Small intestine (tissue), 7 donors: Measurements from ENCODE around the gene TRIB2. TPM values are rescaled to one million over a fixed set of nuclear protein-coding genes. Genes with fewer than 3 reads are reported as not detected.

Experiments
- DNase-seq, 2 donors: peaks; one replicate each; pipeline versions ENCODE4 v3.0.0 to v3.0.0-alpha.2; 2013
- FAIRE-seq: peaks from 2 replicates; lab custom pipeline; 2012; peaks lifted over from hg19 to GRCh38; lab: Jason Lieb, UNC
- H3K27ac ChIP-seq, 3 donors: one replicate each; pipeline ENCODE4 v1.5.1; 2013; ENCODE audit warnings: low read length in 2 of 3, mild to moderate bottlenecking in 2 of 3, control low read depth in 1 of 3, inconsistent platforms in 1 of 3, low read depth in 1 of 3, moderate library complexity in 1 of 3
- H3K27me3 ChIP-seq, 3 donors: one replicate each; pipeline ENCODE4 v1.6.1; 2013; ENCODE audit warnings: low read length in 3 of 3, inconsistent platforms in 1 of 3; ENCODE audit not compliant: control insufficient read depth in 3 of 3, insufficient read depth in 3 of 3
- H3K36me3 ChIP-seq, 3 donors: one replicate each; pipeline ENCODE4 v1.6.1; 2013; ENCODE audit warnings: low read length in 3 of 3, inconsistent platforms in 1 of 3, low read depth in 1 of 3, mild to moderate bottlenecking in 1 of 3, moderate library complexity in 1 of 3; ENCODE audit not compliant: control insufficient read depth in 3 of 3, insufficient read depth in 2 of 3
- H3K4me1 ChIP-seq, 3 donors: one replicate each; pipeline ENCODE4 v1.6.1; 2013; ENCODE audit warnings: low read length in 2 of 3, inconsistent platforms in 1 of 3, low read depth in 1 of 3, mild to moderate bottlenecking in 1 of 3, moderate library complexity in 1 of 3; ENCODE audit not compliant: control insufficient read depth in 3 of 3, insufficient read depth in 2 of 3
- H3K4me3 ChIP-seq, 3 donors: one replicate each; pipeline ENCODE4 v1.5.1; 2013; ENCODE audit warnings: low read length in 3 of 3, control low read depth in 1 of 3, inconsistent platforms in 1 of 3, low read depth in 1 of 3, mild to moderate bottlenecking in 1 of 3, moderate library complexity in 1 of 3
- H3K9me3 ChIP-seq, 2 donors: one replicate each; pipeline ENCODE4 v1.6.1; 2013; ENCODE audit warnings: low read depth in 1 of 2, low read length in 1 of 2; ENCODE audit not compliant: control insufficient read depth in 2 of 2, insufficient read depth in 1 of 2
- WGBS, 3 donors: extraction: QIAGEN DNeasy Blood & Tissue Kit; methylation state at CpG; one replicate each; pipeline ENCODE4 v1.1.7; 2013; 5-methylcytosine and 5-hydroxymethylcytosine counted together
- polyA plus RNA-seq, 4 donors: library from polyadenylated mRNA; stranded (reverse) in 3 of 4; unstranded in 1 of 4; fragments of 200-250 nt in 3 of 4; fragments of 120-200 nt in 1 of 4; gene quantifications; one replicate each; pipeline versions ENCODE4 v1.2.1 to v1.2.3, GENCODE V29; 2013
- donor health status: healthy with polysubstance abuse.
- donor health status: control.
- donor health status: control.
- donor health status: Bipolar disorder and iron deficiency.
- donor health status: healthy.

The TRIB2 gene
- polyA plus RNA-seq, 4 donors: 7.3 to 20.1 (median 13.7) TPM

DNA sequence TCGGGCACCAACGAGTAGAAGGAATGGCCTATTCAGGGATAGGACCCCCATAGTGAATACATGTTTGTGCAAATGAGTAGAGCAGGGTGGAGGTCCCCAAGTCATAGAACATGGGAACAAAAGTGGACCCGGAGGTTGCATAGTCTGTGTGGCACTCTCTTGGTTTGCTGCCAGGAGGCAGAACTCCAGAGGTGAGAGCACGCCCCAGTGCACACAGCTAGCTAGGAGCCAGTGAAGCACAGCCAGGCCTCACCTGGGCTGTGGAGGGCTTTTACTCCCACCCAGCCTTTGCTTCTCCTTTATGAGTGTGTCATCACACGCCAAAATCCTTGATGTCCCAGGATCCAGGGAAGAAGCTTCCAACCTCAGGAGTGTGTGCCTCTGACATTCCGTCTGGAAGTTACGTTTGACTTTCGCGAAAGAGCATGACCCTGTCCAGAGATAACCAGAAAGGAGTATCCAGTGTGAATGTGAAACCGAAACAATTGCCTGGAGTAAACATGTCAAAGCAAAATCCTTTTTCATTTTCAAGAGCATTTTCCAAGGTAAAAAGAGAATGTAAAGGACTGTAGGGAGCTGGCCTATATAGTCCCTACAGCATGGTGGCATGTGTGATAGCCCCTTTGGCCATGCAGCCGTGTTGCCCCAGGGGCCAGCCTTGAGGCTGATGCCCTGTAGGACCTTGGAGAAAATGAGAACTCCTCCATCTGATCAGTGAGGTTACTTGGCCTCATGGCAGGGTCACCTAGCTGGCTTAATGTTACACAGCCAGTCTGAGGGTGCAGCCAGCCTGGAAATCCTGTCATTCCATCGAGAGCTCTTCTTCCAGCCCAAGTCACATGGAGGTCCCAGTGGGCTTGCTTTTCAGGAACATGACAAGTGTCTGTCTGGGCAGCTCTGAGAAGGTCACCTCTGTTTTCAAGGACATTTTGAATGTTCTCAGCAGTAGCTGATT, 8.8 kb downstream of the TRIB2 start:
- FAIRE-seq (no peak), DNase-seq (peak in 1 of 2 donors; percentile 62)
- WGBS, 3 donors: 60 to 69% (median 66%) methylated on average over 12 of the region's 12 CpGs
- Histone ChIP-seq H3K27ac (peak overlapping the region in 2 of 3 donors; percentile 14 to 43), H3K4me3 (no peak overlapping the region), H3K36me3 (peaks cover 0 to 26% (median 2%) of the 10 kb centered on the region in 3 donors), H3K9me3 (no peaks in the 10 kb centered on the region), H3K4me1 (peaks cover 0 to 13% (median 4%) of the 10 kb centered on the region in 3 donors), H3K27me3 (no peaks in the 10 kb centered on the region)

DNA sequence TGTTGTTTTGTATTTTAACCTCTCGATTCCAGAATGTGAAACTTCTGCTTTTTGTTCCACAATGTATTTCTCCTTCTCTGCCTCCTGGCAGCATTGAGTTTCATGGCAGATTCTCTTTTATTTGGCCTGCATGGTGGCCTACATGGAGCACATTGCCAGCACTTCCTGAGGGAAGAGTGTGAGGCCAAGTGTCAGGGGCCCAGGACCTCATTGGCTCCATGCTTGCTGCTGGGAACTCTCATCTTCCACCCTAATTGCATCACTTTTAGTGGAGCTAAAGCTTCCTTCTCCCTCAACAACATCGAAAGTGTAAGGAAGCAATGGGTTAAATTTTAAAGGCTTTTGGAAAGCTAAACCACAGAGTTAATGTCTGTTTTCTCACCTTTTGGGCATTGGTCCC, 9.5 kb downstream of the TRIB2 start:
- peaks cover 0 to 26% (median 2%) of the 10 kb centered on the region in 3 donors for H3K36me3 ChIP-seq
- WGBS, 3 donors: 74 to 92% (median 85%) methylated on average over 2 of the region's 2 CpGs
- no peak for DNase-seq
- H3K9me3 ChIP-seq: no peaks in the 10 kb centered on the region
- no peaks in the 10 kb centered on the region for H3K27me3 ChIP-seq
- H3K4me1 ChIP-seq: peaks cover 0 to 10% (median 4%) of the 10 kb centered on the region in 3 donors
- no peak overlapping the region for H3K4me3 ChIP-seq
- H3K27ac ChIP-seq: no peak overlapping the region
- FAIRE-seq: no peak

DNA sequence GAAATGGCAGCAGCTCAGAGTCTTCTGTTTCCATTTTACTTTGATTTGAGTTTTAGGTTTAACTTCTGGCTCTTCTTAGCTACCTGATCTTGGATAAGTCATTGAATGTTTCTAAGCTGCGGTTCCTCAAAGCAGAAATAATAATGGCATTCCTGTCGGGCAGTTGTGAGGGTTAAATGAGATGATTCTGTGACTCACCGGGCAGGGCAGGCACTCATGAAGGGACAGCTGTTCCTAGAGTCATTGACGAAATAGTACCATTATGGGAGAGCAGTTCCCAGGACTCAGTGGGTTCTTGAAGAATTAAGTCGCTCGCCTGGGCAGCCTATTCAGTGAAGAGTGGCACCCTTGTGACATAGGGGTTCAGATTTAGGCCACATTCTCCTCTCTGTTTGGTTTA, 10.3 kb downstream of the TRIB2 start:
- WGBS, 3 donors: 75 to 82% (median 78%) methylated on average over 6 of the region's 6 CpGs
- no peaks in the 10 kb centered on the region for H3K9me3 ChIP-seq
- H3K27me3 ChIP-seq: no peaks in the 10 kb centered on the region
- H3K27ac ChIP-seq: no peak overlapping the region
- DNase-seq (no peak), FAIRE-seq (no peak)
- peaks cover 0 to 13% (median 4%) of the 10 kb centered on the region in 3 donors for H3K4me1 ChIP-seq
- peaks cover 0 to 32% (median 2%) of the 10 kb centered on the region in 3 donors for H3K36me3 ChIP-seq
- no peak overlapping the region for H3K4me3 ChIP-seq

DNA sequence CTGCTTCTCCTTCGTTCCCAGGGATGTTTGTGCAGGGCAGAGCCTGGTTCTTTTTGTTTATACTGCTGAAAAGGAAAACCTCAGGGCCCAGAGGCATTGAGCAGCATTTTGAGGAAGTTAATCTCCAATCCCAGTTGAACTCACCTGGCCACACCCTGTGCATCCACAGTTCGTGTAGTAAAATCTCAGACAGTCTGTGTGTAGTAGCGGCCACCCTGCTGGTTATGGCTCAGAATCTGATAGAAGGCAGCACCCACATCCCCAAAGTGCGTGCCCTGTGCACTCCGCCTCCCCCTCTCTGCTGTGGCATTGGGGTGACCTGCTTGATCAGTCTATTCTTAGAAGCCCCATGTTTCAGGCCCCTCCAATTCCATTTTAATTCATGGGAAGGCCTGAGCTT, 10.9 kb downstream of the TRIB2 start:
- H3K9me3 ChIP-seq: no peaks in the 10 kb centered on the region
- no peak overlapping the region for H3K4me3 ChIP-seq
- peaks cover 0 to 13% (median 4%) of the 10 kb centered on the region in 3 donors for H3K4me1 ChIP-seq
- H3K36me3 ChIP-seq: peaks cover 0 to 32% (median 2%) of the 10 kb centered on the region in 3 donors
- H3K27ac ChIP-seq: peak overlapping the region in 1 of 3 donors; percentile 53
- FAIRE-seq (no peak), DNase-seq (no peak)
- 66 to 70% (median 66%) methylated on average over 5 of the region's 5 CpGs for WGBS, 3 donors
- no peaks in the 10 kb centered on the region for H3K27me3 ChIP-seq

DNA sequence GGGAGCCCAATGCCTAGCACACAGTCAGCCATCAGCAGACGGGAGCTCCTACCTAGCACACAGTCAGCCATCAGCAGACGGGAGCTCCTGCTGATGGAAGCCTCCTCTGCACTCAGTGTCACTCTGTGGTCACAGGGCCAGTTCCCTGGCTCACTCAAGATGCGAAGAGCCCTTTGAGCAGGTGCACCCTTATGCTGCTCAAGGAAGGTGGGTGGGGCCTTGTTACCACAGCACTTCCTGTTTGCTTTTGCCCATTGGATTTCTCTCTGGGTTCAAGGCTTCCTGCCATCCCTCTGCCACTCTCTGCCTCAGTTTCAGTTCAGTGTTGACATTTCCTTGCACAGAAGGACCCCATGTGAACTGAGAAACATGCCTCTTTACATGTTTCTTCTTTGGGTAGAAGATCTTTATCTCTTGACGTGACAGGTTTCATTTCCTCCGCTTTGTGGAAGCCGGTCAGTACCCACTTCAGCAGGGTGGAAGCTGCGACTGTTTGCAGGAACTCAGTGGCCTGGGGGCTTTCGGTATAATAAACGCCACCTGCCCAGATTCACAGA, 11.6 kb downstream of the TRIB2 start:
- FAIRE-seq: no peak
- H3K27ac ChIP-seq: peak overlapping the region in 2 of 3 donors; percentile 12 to 53

DNA sequence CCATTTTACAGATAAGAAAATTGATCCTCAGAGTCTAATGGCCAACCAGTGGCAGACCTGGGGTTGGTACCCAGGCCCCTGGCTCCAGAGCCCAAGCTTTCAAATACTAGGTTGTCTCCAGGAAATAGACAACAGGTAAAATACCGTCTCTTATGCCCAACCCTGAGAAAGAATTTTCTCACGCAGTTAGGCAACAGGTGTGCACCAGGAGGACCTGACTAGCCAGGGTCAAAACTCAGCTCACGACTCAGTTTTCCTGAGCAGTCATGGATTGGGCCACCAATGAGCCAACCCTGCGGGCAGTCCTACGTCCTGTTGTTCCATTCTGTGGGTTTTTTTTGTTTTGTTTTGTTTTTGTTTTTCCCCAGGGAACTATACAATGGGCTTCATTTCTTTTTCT, 13.5 kb downstream of the TRIB2 start:
- no peak for FAIRE-seq

More for the DNA sequence above, 11.6 kb downstream of the TRIB2 start:
- WGBS, 3 donors: 67 to 83% (median 69%) methylated on average over 9 of the region's 9 CpGs
- H3K27me3 ChIP-seq: no peaks in the 10 kb centered on the region
- no peak overlapping the region for H3K4me3 ChIP-seq
- H3K4me1 ChIP-seq: peaks cover 0 to 13% (median 4%) of the 10 kb centered on the region in 3 donors
- peak in 1 of 2 donors; percentile 41 for DNase-seq
- no peaks in the 10 kb centered on the region for H3K9me3 ChIP-seq
- peaks cover 0 to 31% (median 2%) of the 10 kb centered on the region in 3 donors for H3K36me3 ChIP-seq

GRCh38 chr2:12731701-12732280, 15.1 kb downstream of the TRIB2 start:
- no peak for FAIRE-seq
- Histone ChIP-seq H3K9me3 (no peaks in the 10 kb centered on the region), H3K4me1 (peaks cover 0 to 8% (median 0%) of the 10 kb centered on the region in 3 donors), H3K27me3 (no peaks in the 10 kb centered on the region), H3K27ac (peak overlapping the region in 1 of 3 donors; percentile 9), H3K36me3 (peaks cover 0 to 22% (median 0%) of the 10 kb centered on the region in 3 donors), H3K4me3 (no peak overlapping the region)
- DNase-seq: no peak
- 90 to 98% (median 91%) methylated on average over 15 to 16 of the region's 16 CpGs for WGBS, 3 donors

More for the DNA sequence above, 13.5 kb downstream of the TRIB2 start:
- Histone ChIP-seq H3K4me3 (no peak overlapping the region), H3K9me3 (no peaks in the 10 kb centered on the region), H3K27me3 (no peaks in the 10 kb centered on the region), H3K27ac (no peak overlapping the region), H3K36me3 (peaks cover 0 to 26% (median 0%) of the 10 kb centered on the region in 3 donors), H3K4me1 (peaks cover 0 to 9% (median 4%) of the 10 kb centered on the region in 3 donors)
- WGBS, 3 donors: 37 to 74% (median 63%) methylated on average over 5 of the region's 5 CpGs
- peak in 1 of 2 donors; percentile 65 for DNase-seq

DNA sequence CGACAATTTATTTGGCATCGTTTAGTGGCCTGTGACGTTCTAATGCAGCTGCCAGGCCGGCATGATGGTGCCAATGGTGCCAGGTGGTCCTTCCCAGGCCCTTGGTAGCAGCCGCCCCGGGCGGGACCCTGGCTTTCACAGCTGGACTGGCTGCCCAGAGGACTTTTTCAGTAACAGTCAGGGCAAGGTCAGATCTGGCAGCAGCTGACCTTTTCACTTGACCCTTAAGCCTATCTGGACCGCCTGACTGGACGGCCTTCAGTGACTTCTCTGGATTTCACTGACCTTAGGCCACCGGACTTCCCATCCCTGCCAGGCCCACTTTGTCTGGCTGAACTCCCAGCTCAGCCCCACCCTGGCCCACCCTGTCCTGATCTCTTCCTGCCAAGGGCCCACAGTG, 15.9 kb downstream of the TRIB2 start:
- no peak for FAIRE-seq
- 73 to 87% (median 84%) methylated on average over 10 of the region's 10 CpGs for WGBS, 3 donors
- Histone ChIP-seq H3K4me3 (no peak overlapping the region), H3K27ac (peak overlapping the region in 1 of 3 donors; percentile 9), H3K27me3 (no peaks in the 10 kb centered on the region), H3K4me1 (peaks cover 0 to 6% (median 0%) of the 10 kb centered on the region in 3 donors), H3K9me3 (no peaks in the 10 kb centered on the region), H3K36me3 (peaks cover 0 to 18% (median 0%) of the 10 kb centered on the region in 3 donors)
- DNase-seq: no peak
